ENCODE results near the gene PCDH1. TPM values are rescaled to one million over a fixed set of nuclear protein-coding genes. Genes with fewer than 3 reads are reported as not detected.
A peak's percentile ranks its signal among the peaks of the same experiment; 100 is the strongest.

Gene PCDH1
- total and polyA plus RNA-seq, 2 of the 13 experiments (the other 11 are each of a cell fraction or from before 2014, with no cell fraction given) = 0.11 to 0.83 TPM

DNA sequence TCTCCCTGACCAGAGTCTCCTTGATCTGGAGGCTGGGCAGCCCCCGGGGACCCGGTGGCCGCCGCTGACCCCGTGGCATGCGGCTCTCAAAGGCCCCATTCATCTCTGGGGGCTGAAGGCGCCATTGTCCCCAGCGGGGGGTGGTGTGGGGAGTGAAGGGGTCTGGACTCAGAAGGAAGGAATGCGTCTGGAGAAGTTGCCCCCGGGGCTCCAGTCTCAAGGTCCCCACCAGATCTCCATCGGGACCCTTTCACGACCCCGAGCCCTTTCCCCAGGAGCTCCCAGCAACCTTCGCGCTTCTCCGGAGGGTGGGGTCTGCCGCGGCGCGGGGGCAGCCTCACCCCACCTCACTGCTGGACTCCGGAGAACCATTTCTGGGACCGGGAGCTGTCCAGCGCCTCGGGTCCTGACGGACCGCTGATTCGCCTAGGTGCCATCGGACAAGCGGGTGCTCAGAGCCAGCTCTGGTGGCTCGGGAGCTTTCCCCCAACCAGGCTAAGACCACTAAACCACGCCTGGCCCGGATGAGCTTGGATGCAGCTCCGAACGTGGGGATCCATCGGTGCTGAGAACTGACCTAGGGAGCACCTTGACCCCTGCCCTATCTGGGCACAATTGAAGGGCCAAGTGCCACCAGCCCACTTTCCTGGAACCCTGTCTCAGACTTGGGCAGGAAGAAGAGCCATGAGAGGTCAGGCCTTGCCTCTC is 5.1 kb upstream of the PCDH1 start:
- DNase-seq (ENCODE audit: low spot score) (no peak), ATAC-seq (no peak), FAIRE-seq (no peak)
- no peaks in the 10 kb centered on the region for H3K36me3 ChIP-seq (replicated peaks in 1 of 2; ENCODE audit: control insufficient read depth in 1 of 2, insufficient read depth in 2 of 2, low read length in 2 of 2)
- in situ Hi-C loops (cut with HindIII; ENCODE audit: extremely low pct_ligation_motif_present, low pct_unique_long_range_greater_than_20kb) (no loop called here), intact Hi-C loops (cut with micrococcal nuclease; ENCODE audit: unreplicated experiment) (no loop called here)
- peaks cover 3 to 29% of the 10 kb centered on the region in 2 experiments; a peak in 4 of 5 replicates for H3K27me3 ChIP-seq (ENCODE audit: control insufficient read depth in 1 of 2, insufficient read depth in 2 of 2, low read length in 2 of 2)
- H3K9ac ChIP-seq (ENCODE audit: insufficient read depth, low read depth, low read length) = no peak overlapping the region
- WGBS (ENCODE audit: low lambda C conversion rate) = 2% methylated on average over 11 of the region's 35 CpGs
- no TSS peak for BruUV-seq (replicated peaks)
- no peaks in the 10 kb centered on the region for H3K79me2 ChIP-seq (ENCODE audit: insufficient read depth, low read length)
- no peak overlapping the region for H2AFZ ChIP-seq (ENCODE audit: low read length)
- H3K27ac ChIP-seq (ENCODE audit: extremely low read length, insufficient read depth, low read length) = no peak overlapping the region
- peaks cover 21% of the 10 kb centered on the region for H3K4me1 ChIP-seq (ENCODE audit: insufficient read depth, low read length)
- H3K4me3 ChIP-seq (replicated peaks in 1 of 3; ENCODE audit: insufficient read depth in 1 of 3, low read depth in 2 of 3, low read length in 3 of 3) = no peak overlapping the region
- POLR2A ChIA-PET = interaction anchor here (1.1 kb wide), 1 partner anchor 41 kb away, joined by 4 read pairs; the partner anchor contains the start of gene DELE1
- no peak overlapping the region for H3K4me2 ChIP-seq (ENCODE audit: low read depth, low read length)
- CTCF ChIA-PET (ENCODE audit: low intra/inter-chr PET ratio, low total read pairs) = no interaction called here
- no peaks in the 10 kb centered on the region for H4K20me1 ChIP-seq (ENCODE audit: insufficient read depth, low read length)
- no peaks in the 10 kb centered on the region for H3K9me3 ChIP-seq (ENCODE audit: low read length)
- TF ChIP-seq ZNF296 (CRISPR knock-in tag; conservative IDR thresholded peaks at IDR 0.05) (no peak), CHD2 (IDR thresholded peaks at IDR 0.05; ENCODE audit: low read depth, low read length) (no peak), ZNF446 (CRISPR knock-in tag; IDR thresholded peaks at IDR 0.05) (no peak), SAP130 (CRISPR knock-in tag; IDR thresholded peaks at IDR 0.05; ENCODE audit: low read depth) (0 out of 2 replicates have a peak, but pooled peaks have one; percentile 16), SKI (IDR thresholded peaks at IDR 0.05; ENCODE audit: partially characterized antibody) (no peak), GATA4 (IDR thresholded peaks at IDR 0.05; ENCODE audit: borderline replicate concordance, low read depth) (no peak), SRSF1 (optimal IDR thresholded peaks at IDR 0.05; ENCODE audit: low read depth, low read length) (no peak), MAF1 (CRISPR knock-in tag; IDR thresholded peaks at IDR 0.05; ENCODE audit: borderline replicate concordance) (no peak), ZNF768 (CRISPR knock-in tag; IDR thresholded peaks at IDR 0.05) (peak; percentile 31; the same call in 1 of the 2 replicates), ZSCAN21 (CRISPR knock-in tag; IDR thresholded peaks at IDR 0.05; ENCODE audit: borderline replicate concordance) (peak; percentile 61; the same call in 1 of the 2 replicates), ZSCAN22 (CRISPR knock-in tag; IDR thresholded peaks at IDR 0.05) (peak; percentile 68; the same call in 1 of the 2 replicates)
- TF ChIP-seq, protein P1, sequence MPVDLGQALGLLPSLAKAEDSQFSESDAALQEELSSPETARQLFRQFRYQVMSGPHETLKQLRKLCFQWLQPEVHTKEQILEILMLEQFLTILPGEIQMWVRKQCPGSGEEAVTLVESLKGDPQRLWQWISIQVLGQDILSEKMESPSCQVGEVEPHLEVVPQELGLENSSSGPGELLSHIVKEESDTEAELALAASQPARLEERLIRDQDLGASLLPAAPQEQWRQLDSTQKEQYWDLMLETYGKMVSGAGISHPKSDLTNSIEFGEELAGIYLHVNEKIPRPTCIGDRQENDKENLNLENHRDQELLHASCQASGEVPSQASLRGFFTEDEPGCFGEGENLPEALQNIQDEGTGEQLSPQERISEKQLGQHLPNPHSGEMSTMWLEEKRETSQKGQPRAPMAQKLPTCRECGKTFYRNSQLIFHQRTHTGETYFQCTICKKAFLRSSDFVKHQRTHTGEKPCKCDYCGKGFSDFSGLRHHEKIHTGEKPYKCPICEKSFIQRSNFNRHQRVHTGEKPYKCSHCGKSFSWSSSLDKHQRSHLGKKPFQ (CRISPR knock-in tag; IDR thresholded peaks at IDR 0.05; ENCODE audit: insufficient replicate concordance) = no peak
- TF ChIP-seq, protein P2, sequence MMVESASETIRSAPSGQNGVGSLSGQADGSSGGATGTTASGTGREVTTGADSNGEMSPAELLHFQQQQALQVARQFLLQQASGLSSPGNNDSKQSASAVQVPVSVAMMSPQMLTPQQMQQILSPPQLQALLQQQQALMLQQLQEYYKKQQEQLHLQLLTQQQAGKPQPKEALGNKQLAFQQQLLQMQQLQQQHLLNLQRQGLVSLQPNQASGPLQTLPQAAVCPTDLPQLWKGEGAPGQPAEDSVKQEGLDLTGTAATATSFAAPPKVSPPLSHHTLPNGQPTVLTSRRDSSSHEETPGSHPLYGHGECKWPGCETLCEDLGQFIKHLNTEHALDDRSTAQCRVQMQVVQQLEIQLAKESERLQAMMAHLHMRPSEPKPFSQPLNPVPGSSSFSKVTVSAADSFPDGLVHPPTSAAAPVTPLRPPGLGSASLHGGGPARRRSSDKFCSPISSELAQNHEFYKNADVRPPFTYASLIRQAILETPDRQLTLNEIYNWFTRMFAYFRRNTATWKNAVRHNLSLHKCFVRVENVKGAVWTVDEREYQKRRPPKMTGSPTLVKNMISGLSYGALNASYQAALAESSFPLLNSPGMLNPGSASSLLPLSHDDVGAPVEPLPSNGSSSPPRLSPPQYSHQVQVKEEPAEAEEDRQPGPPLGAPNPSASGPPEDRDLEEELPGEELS (CRISPR knock-in tag; IDR thresholded peaks at IDR 0.05) = no peak
- TF ChIP-seq, protein P3, sequence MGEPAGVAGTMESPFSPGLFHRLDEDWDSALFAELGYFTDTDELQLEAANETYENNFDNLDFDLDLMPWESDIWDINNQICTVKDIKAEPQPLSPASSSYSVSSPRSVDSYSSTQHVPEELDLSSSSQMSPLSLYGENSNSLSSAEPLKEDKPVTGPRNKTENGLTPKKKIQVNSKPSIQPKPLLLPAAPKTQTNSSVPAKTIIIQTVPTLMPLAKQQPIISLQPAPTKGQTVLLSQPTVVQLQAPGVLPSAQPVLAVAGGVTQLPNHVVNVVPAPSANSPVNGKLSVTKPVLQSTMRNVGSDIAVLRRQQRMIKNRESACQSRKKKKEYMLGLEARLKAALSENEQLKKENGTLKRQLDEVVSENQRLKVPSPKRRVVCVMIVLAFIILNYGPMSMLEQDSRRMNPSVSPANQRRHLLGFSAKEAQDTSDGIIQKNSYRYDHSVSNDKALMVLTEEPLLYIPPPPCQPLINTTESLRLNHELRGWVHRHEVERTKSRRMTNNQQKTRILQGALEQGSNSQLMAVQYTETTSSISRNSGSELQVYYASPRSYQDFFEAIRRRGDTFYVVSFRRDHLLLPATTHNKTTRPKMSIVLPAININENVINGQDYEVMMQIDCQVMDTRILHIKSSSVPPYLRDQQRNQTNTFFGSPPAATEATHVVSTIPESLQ (CRISPR knock-in tag; conservative IDR thresholded peaks at IDR 0.05) = no peak
